Ascending aorta (tissue), 2 donors: ENCODE results near the gene MYOZ2. TPM values are rescaled to one million over a fixed set of nuclear protein-coding genes. Genes with fewer than 3 reads are reported as not detected.
"Not testable (repeated sequence)": the region's sequence is repeated elsewhere in the genome, so short reads cannot be mapped to it uniquely, and the experiment has no call there.

Experiments
- DNase-seq, 2 donors: peaks; one replicate each; pipeline ENCODE4 v3.0.0-alpha.2; 2019; ENCODE audit warnings: low spot score in 2 of 2
- H3K27ac ChIP-seq, 2 donors: fragments of 200-600 bp; sonication (generic); one replicate each; pipeline ENCODE4 v1.5.1; 2016 to 2017; ENCODE audit warnings: mild to moderate bottlenecking in 1 of 2
- H3K27me3 ChIP-seq: fragments of 200-600 bp; sonication (generic); one replicate; pipeline ENCODE4 v1.5.1; 2017
- H3K36me3 ChIP-seq, 2 donors: fragments of 200-600 bp; sonication (generic); one replicate each; pipeline ENCODE4 v1.5.1; 2016
- H3K4me1 ChIP-seq, 2 donors: fragments of 200-600 bp; sonication (generic); one replicate each; pipeline ENCODE4 v1.5.1; 2016 to 2017; ENCODE audit warnings: mild to moderate bottlenecking in 1 of 2
- H3K4me3 ChIP-seq, 2 donors: fragments of 200-600 bp; sonication (generic); one replicate each; pipeline ENCODE4 v1.5.1; 2016 to 2017; ENCODE audit warnings: mild to moderate bottlenecking in 1 of 2
- H3K9me3 ChIP-seq, 2 donors: fragments of 200-600 bp; sonication (generic); one replicate each; pipeline ENCODE4 v1.5.1; 2016
- CTCF ChIP-seq, 3 experiments: fragments of 200-600 bp in 2 of 3; fragments of 450-650 bp in 1 of 3; sonication (generic) in 2 of 3; IDR thresholded peaks; one replicate each; pipeline ENCODE4 v1.5.1; 2016 to 2019; ENCODE audit warnings: antibody characterized with exemption in 3 of 3, mild to moderate bottlenecking in 1 of 3, moderate library complexity in 1 of 3
- intact Hi-C: fragments of 100-400 bp; cut with DNase I; formaldehyde crosslinking; loops from one replicate; pipeline ENCODE4 v1.15.1; 2023
- total RNA-seq: library from RNA; depleted of rRNA; stranded (reverse); fragments of >200 nt; gene quantifications from one replicate; pipeline ENCODE4 v1.1.0, GENCODE V29; 2016

Gene MYOZ2
- total RNA-seq, 1 donor from 2014 or later = 3.5 TPM

DNA sequence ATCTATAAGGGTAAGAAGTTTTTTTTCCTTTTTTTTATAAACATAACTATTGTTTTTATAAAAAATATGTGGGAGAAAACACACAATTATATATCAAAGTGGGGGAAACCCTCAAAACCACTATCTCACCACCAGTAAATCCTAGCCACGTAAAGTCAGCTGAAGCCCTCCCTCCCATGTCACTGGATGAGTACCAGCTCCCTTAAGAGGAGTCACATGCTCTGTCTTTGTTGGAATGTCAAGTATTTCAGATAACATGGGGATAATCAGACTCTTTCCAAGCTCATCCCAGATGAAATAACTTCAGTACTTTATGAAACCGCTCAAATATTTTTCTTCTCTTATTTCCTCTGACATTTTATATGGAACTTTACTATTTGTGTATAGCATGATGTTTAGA, 2.4 kb downstream of the MYOZ2 start:
- no peaks in the 10 kb centered on the region for H3K27me3 ChIP-seq
- DNase-seq = no peak
- TF ChIP-seq CTCF (IDR thresholded peaks at IDR 0.05) = no peak
- H3K36me3 ChIP-seq = no peaks in the 10 kb centered on the region
- intact Hi-C loops = loop anchor here (5.0 kb wide), 4 partner anchors 36 to 156 kb away; partner anchors contain the start of gene USP53
- H3K4me3 ChIP-seq = no peak overlapping the region
- no peak overlapping the region for H3K27ac ChIP-seq
- H3K9me3 ChIP-seq = no peaks in the 10 kb centered on the region
- peaks cover 0 to 31% of the 10 kb centered on the region in 2 donors for H3K4me1 ChIP-seq

- DNase-seq = no peak
- H3K27ac ChIP-seq = peak overlapping the region; percentile 39 to 40
- no peak overlapping the region for H3K4me3 ChIP-seq
- peaks cover 0 to 31% of the 10 kb centered on the region in 2 donors for H3K4me1 ChIP-seq
- H3K27me3 ChIP-seq = no peaks in the 10 kb centered on the region
- H3K9me3 ChIP-seq = no peaks in the 10 kb centered on the region
- no peaks in the 10 kb centered on the region for H3K36me3 ChIP-seq
- intact Hi-C loops = loop anchor here (5.0 kb wide), 4 partner anchors 37 to 157 kb away; partner anchors contain the start of gene USP53
- TF ChIP-seq CTCF (IDR thresholded peaks at IDR 0.05) = no peak
These were observed 3.7 kb downstream of the MYOZ2 start for GRCh38 chr4:119139311-119139710.

GRCh38 chr4:119139822-119140252, 4.2 kb downstream of the MYOZ2 start:
- H3K36me3 ChIP-seq = no peaks in the 10 kb centered on the region
- DNase-seq = no peak
- no peak for TF ChIP-seq CTCF (IDR thresholded peaks at IDR 0.05)
- no peaks in the 10 kb centered on the region for H3K27me3 ChIP-seq
- H3K27ac ChIP-seq = peak overlapping the region; percentile 39 to 40
- H3K4me3 ChIP-seq = no peak overlapping the region
- intact Hi-C loops = loop anchor here (5.0 kb wide), 4 partner anchors 38 to 158 kb away; partner anchors contain the start of gene USP53
- peaks cover 0 to 29% of the 10 kb centered on the region in 2 donors for H3K4me1 ChIP-seq
- no peaks in the 10 kb centered on the region for H3K9me3 ChIP-seq

DNA sequence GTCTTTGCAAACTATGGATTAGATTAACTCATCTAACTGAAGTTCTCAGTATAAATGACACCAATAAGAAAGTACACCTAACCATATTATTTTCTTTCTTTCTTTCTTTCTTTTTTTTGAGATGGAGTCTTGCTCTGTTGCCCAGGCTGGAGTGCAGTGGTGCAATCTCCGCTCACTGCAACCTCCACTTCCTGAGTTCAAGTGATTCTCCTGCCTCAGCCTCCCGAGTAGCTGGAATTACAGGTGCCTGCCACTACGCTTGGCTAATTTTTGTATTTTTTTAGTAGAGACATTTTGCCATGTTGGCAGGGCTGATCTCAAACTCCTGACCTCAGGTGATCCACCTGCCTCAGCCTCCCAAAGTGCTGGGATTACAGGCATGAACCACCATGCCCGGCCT, 5.7 kb downstream of the MYOZ2 start:
- H3K27ac ChIP-seq, H3K4me3 ChIP-seq, H3K27me3 ChIP-seq, DNase-seq, intact Hi-C loops, H3K36me3 ChIP-seq, H3K9me3 ChIP-seq: not testable (repeated sequence)
- peaks cover 0 to 17% of the 10 kb centered on the region in 2 donors for H3K4me1 ChIP-seq

- no peak for DNase-seq
- no peak overlapping the region for H3K27ac ChIP-seq
- no peaks in the 10 kb centered on the region for H3K9me3 ChIP-seq
- no peak for TF ChIP-seq CTCF (IDR thresholded peaks at IDR 0.05)
- H3K36me3 ChIP-seq = no peaks in the 10 kb centered on the region
- intact Hi-C loops = no loop called here
- H3K4me3 ChIP-seq = no peak overlapping the region
- no peaks in the 10 kb centered on the region for H3K27me3 ChIP-seq
- peaks cover 0 to 17% of the 10 kb centered on the region in 2 donors for H3K4me1 ChIP-seq
These were observed 7.2 kb downstream of the MYOZ2 start for GRCh38 chr4:119142833-119143232.

DNA sequence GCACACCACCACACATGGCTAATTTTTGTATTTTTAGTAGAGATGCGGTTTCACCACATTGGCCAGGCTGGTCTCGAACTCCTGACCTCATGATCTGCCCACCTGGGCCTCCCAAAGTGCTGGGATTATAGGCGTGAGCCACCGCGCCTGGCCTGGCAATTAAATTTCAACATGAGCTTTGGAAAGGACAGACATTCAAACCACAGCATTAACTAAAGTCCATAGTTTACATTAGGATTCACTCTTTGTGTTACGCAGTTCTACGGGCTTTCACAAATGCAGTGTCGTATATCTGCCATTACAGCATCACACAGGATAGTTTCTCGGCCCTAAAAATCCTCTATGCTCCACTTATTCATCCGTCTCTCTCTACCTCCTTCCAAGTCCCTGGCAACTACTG, 7.7 kb downstream of the MYOZ2 start:
- H3K4me3 ChIP-seq, H3K36me3 ChIP-seq, H3K27me3 ChIP-seq, intact Hi-C loops, H3K27ac ChIP-seq, DNase-seq, H3K9me3 ChIP-seq: not testable (repeated sequence)
- H3K4me1 ChIP-seq = peaks cover 0 to 17% of the 10 kb centered on the region in 2 donors

DNA sequence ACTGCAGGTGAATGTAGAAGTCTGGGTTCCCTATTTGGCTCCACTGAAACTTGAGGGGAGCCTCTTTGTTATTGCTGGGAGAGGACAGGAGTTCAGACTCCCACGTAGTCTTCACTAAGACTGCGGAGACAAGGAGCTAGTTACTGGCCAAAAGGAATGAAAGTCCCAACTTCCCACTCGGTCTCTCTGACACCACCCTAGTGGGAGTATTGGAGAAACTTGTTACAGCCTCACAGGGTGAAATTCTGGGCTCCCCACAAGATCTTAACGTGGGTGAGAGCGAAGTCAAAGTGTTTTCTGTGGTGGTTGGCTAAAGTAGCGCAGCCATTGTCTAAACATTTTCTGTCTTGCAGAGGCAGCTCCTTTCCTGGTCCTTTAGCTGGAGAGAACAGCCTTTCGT, 13.5 kb downstream of the MYOZ2 start:
- no peaks in the 10 kb centered on the region for H3K9me3 ChIP-seq
- H3K27me3 ChIP-seq = no peaks in the 10 kb centered on the region
- H3K4me1 ChIP-seq = peaks cover 0 to 2% of the 10 kb centered on the region in 2 donors
- peaks cover 0 to 3% of the 10 kb centered on the region in 2 donors for H3K36me3 ChIP-seq
- H3K4me3 ChIP-seq = peak overlapping the region in 1 of 2 donors; percentile 14
- TF ChIP-seq CTCF (IDR thresholded peaks at IDR 0.05) = no peak
- DNase-seq = no peak
- H3K27ac ChIP-seq = peak overlapping the region; percentile 23 to 27
- intact Hi-C loops = no loop called here
